Omental fat pad (tissue), 4 donors: ENCODE measurements around the gene PCOLCE2. TPM values are rescaled to one million over a fixed set of nuclear protein-coding genes. Genes with fewer than 3 reads are reported as not detected.

Experiments used
- ATAC-seq: fragments of 150-250 bp; one replicate; pipeline ENCODE4 v1.9.1; 2016; ENCODE audit warnings: mild to moderate bottlenecking, moderate library complexity; ENCODE audit not compliant: low FRiP score
- DNase-seq: peaks from one replicate; pipeline ENCODE4 v3.0.0-alpha.2; 2019; ENCODE audit warnings: low spot score
- total RNA-seq, 4 donors: library from RNA; depleted of rRNA; stranded (reverse); fragments of >200 nt; gene quantifications; one replicate each; pipeline ENCODE4 v1.1.0, GENCODE V29; 2016
- TF ChIP-seq, protein P1 (sequence below), 3 donors: fragments of 450-650 bp; IDR thresholded peaks; one replicate each; pipeline ENCODE4 v1.5.1; 2016 to 2017; ENCODE audit warnings: antibody characterized with exemption in 3 of 3, mild to moderate bottlenecking in 3 of 3, moderate library complexity in 2 of 3

Gene PCOLCE2
- total RNA-seq, 4 donors from 2014 or later: 70.3 to 238 (median 159) TPM

DNA sequence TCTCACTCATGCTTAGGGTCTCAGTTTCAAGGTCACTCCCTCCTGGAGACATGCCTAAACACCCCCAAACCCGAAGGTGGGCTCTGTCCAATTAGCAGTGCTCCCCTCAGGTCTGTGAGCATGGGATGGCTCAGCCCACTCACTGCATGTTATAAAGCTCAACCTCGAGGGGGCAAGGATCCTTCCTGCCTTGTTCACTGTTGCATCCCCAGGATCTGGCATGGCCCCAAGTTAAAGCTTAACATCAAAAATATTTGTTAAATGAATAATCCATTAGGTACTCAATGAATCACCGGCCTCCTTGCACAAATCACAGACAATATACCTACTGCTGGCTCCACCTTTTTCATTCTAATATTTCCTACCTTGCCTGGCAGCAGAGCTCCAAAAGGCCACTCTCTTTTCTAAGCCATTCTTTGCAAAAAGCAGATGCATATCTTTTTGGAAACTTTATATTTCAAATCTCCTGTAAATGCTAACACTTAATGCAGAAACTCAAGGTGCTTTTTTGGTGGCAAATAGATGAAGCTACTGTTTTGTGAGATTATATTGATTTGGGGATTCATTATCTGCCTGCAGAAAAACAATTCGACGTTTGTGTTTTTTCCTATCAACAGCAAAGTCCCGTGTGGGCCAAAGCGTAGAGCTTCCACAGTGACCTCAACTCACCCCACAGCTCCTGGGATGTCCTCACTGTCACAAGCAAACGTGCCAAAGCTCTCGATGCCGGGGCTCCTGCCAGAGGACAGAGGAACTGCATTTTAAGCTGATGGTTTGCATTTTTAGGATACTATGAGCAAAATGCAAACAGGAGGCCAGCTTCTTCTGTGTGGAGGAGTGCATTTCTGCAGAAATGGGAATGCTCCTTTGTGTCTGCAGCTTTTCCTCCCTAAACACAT, 35.4 kb downstream of the PCOLCE2 start:
- no peak for DNase-seq
- TF ChIP-seq, protein P1, sequence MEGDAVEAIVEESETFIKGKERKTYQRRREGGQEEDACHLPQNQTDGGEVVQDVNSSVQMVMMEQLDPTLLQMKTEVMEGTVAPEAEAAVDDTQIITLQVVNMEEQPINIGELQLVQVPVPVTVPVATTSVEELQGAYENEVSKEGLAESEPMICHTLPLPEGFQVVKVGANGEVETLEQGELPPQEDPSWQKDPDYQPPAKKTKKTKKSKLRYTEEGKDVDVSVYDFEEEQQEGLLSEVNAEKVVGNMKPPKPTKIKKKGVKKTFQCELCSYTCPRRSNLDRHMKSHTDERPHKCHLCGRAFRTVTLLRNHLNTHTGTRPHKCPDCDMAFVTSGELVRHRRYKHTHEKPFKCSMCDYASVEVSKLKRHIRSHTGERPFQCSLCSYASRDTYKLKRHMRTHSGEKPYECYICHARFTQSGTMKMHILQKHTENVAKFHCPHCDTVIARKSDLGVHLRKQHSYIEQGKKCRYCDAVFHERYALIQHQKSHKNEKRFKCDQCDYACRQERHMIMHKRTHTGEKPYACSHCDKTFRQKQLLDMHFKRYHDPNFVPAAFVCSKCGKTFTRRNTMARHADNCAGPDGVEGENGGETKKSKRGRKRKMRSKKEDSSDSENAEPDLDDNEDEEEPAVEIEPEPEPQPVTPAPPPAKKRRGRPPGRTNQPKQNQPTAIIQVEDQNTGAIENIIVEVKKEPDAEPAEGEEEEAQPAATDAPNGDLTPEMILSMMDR (IDR thresholded peaks at IDR 0.05): no peak
- ATAC-seq: peak; percentile 80

DNA sequence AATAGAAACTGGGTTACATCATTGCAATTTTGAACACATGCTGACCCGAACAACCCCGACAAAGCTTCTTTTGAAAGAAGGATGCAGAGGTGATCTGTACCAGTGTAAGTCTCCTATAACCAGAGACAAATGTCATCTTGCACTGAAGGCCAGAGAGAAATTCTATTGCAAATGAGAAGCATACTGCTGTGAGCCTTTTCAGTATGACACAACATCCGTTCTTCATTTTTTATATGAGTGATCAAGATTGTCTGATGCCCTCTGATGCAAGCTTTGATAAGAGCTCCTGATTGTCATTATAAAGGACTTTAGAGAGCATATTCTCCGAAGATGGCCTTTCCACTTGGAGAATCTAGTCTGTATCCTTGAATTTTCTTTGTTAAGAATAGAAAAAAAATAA, 36.9 kb downstream of the PCOLCE2 start:
- no peak for ATAC-seq
- no peak for DNase-seq
- TF ChIP-seq, protein P1 (IDR thresholded peaks at IDR 0.05): no peak

DNA sequence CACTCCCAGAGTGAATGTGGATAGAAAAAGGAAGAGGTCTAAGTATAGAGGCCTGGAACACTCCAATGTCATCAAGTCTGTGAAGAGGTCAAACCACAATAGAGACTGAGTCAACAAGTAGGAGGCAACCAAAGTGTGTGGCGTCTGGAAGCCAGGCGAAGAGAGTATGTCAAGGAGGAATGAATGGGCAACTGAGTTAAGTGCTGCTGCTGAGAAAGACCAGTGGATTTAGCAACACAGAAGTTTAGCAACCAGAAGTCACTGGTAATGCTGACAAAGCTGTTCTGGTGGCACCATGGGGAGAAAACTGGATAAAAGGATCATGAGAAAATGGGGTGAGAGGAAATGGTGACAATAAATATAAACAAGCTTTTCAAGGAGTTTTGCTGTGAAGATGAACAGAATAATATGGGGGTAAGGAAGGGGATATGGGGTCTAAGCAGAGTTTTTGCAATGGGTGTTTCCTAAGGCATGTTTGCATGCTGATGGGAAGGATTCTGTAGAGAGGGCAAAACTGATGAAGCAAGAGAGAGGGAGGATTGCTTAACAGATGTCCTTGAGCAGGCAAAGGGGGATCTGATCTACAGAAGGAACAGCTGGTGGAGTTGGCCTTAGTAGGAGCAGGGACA, 38.4 kb downstream of the PCOLCE2 start:
- ATAC-seq: peak; percentile 57
- TF ChIP-seq, protein P1 (IDR thresholded peaks at IDR 0.05): no peak
- no peak for DNase-seq

DNA sequence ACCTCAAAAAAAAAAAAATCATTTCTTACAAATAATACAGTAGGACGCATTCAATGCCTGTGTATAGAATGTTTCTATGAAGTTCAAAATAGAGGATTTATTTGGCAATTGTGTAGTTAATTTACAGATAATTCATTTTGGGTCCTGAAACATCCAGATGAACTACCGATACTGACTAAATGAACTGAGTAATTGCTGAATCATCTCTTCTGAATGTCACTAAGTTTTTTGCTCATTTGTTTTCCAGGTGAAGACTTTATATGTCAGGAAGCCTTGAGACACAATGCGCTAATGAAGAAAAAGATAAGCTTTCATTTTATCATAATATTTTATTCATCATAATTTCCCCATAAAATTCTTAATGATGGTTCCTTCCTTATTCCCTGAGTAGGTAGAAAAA, 39.7 kb downstream of the PCOLCE2 start:
- DNase-seq: no peak
- TF ChIP-seq, protein P1 (IDR thresholded peaks at IDR 0.05): no peak
- ATAC-seq: no peak

DNA sequence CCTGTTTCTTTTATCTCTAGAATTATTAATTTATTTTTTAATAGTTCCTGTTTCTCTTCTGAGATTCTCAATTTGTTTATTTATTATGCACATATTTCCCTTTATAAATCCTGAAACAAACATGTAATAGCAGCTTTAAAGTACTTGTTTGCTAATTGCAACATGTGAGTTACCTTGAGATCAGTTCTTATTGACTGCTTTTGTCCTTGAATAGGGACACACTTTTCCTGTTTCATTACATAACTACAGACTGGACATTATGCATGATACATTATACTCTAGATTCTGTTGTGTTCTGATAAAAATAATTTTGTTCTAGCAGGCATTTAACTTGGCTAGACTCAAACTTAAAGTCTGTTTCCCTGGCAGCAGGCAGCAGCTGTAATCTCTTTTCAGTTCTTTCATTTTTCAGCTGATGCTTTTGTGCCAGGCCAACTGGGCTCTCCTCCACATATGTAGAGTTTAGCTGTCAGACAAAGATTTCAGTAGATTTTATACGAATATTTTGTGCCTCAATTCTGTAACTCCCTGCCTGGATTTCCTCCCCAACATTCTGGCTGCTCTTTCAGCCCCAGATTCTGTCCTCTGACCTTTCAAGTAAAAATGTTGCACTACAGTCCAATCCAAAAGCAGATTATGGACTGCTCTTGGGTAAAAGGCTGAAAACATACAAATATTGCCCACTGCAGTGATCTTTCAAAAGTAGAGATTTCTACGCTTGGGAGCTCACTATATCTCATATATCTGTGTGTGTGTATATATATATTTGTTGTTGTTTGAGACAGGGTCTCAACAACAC, 41.9 kb downstream of the PCOLCE2 start:
- TF ChIP-seq, protein P1 (IDR thresholded peaks at IDR 0.05): no peak
- peak; percentile 58 for ATAC-seq
- no peak for DNase-seq

DNA sequence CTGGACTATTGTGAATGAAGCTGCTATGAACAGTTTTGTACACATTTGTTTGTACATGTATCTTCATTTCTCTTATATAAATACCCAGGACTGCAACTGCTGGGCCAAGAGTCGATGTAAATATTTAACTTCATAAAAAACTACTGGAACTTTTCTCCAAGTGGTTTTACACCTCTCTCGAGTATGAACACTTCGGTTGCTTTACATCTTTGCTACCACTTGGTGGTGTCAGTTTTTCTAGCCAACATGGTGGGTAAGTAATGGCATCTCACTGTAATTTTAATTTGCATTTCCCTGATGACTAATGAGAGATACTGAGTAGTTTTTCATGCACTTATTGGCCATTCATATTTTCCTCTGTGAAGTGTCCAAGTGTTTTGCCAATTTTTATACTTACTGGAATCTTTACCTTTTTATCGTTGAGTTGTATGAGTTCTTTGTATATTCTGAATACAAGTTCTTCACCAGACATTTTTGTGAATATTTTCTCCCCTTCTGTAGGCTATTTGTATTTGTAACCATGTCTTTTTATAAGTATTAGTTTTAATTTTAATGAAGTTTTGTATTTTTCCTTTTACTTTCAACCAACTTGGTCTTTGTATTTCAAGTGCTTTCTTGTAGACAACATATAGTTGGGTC, 44.4 kb downstream of the PCOLCE2 start:
- TF ChIP-seq, protein P1 (IDR thresholded peaks at IDR 0.05): no peak
- DNase-seq: no peak
- ATAC-seq: no peak
